Measurements from ENCODE around the gene GCNT1.

- TF ChIP-seq EZH2 (IDR thresholded peaks at IDR 0.05): no peak
- no peak for TF ChIP-seq POLR2AphosphoS5 (IDR thresholded peaks at IDR 0.05; ENCODE audit: borderline replicate concordance, low read depth, low read length)
Measured at GRCh38 chr9:76433836-76434235, 25.1 kb upstream of the GCNT1 start.

All from SK-N-MC (cell line).